KMS-11 (cell line): ENCODE measurements around the gene SELL.
"Not testable (repeated sequence)": the region's sequence is repeated elsewhere in the genome, so short reads cannot be mapped to it uniquely, and the experiment has no call there.

ENCODE experiments used
- H2AFZ ChIP-seq: fragments of 200-600 bp; sonication (generic); 2 replicates; pipeline ENCODE4 v1.6.1; 2016; ENCODE audit warnings: antibody characterized with exemption, mixed run types, low read depth
- H3K27ac ChIP-seq: fragments of 200-600 bp; sonication (generic); 2 replicates; pipeline ENCODE4 v1.6.1; 2016; ENCODE audit warnings: mild to moderate bottlenecking, mixed run types
- H3K27me3 ChIP-seq: fragments of 200-600 bp; sonication (generic); 2 replicates; pipeline ENCODE4 v1.6.1; 2017; ENCODE audit warnings: mild to moderate bottlenecking, low read depth, mixed run types, moderate library complexity; ENCODE audit not compliant: insufficient read depth
- H3K36me3 ChIP-seq: fragments of 200-600 bp; sonication (generic); 2 replicates; pipeline ENCODE4 v1.6.1; 2017; ENCODE audit warnings: mild to moderate bottlenecking, mixed run types; ENCODE audit not compliant: insufficient read depth
- H3K4me1 ChIP-seq: fragments of 200-600 bp; sonication (generic); 2 replicates; pipeline ENCODE4 v1.6.1; 2016; ENCODE audit warnings: mild to moderate bottlenecking, low read depth, mixed run types; ENCODE audit not compliant: poor library complexity, severe bottlenecking
- H3K4me2 ChIP-seq: fragments of 200-600 bp; sonication (generic); 2 replicates; pipeline ENCODE4 v1.7.0; 2016; ENCODE audit warnings: mild to moderate bottlenecking, mixed run types
- H3K4me3 ChIP-seq: fragments of 200-600 bp; sonication (generic); IDR thresholded peaks from 2 replicates; pipeline ENCODE4 v1.6.1; 2017; ENCODE audit warnings: low read depth, low read length, mixed read lengths; ENCODE audit not compliant: insufficient read depth
- H3K79me2 ChIP-seq: fragments of 200-600 bp; sonication (generic); 2 replicates; pipeline ENCODE4 v1.6.1; 2016; ENCODE audit warnings: low read depth, mixed run types; ENCODE audit not compliant: insufficient read depth
- H3K9ac ChIP-seq: fragments of 200-600 bp; sonication (generic); 2 replicates; pipeline ENCODE4 v1.6.1; 2016; ENCODE audit warnings: mild to moderate bottlenecking, mixed run types
- H4K20me1 ChIP-seq: fragments of 200-600 bp; sonication (generic); 2 replicates; pipeline ENCODE4 v1.6.1; 2016; ENCODE audit warnings: mild to moderate bottlenecking, mixed run types; ENCODE audit not compliant: insufficient read depth
- TF ChIP-seq, protein P1 (sequence below): fragments of 200-600 bp; sonication (generic); conservative IDR thresholded peaks from 2 replicates; pipeline ENCODE4 v1.6.1; 2017; ENCODE audit warnings: low read depth, mild to moderate bottlenecking, antibody characterized with exemption, low read length, moderate library complexity, mixed read lengths

Gene SELL

DNA sequence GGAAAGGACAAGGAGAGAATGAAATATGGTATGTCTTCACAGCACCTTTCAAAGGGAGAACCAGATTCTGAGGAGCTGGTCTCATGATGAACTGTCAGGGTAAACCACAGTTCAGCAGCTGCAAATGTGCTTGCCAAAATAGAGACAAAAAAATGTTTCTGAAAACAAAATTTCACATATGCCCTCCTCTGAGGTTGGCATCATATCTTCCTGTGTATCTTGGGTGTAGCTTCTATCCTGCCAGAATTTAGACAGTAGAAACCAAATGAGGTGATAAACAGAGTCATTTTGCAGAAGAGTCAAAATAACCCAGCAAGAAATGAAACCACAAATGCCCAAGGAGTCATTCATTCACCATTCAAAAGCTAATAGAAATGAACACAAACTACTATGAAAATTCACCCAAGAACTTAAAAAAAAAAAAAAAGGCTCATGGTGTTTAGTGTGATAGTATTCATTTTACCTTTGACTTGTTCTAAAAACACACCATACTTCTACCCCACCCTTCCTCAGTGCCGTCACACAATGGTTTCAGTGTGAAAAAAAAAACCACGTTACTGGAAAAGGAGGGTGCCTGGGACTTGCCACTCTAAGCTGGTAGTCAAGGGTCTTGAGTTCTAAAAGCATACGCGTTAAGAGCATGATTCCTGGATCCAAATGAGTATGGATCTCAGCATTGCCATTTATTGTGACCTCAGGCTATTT lies 18.5 kb downstream of the SELL start:
- H3K9ac ChIP-seq, result peak overlapping the region; percentile 2; the same call in 1 of the 2 replicates
- no peaks in the 10 kb centered on the region for H3K79me2 ChIP-seq
- H3K27ac ChIP-seq, result peak overlapping the region; percentile 78
- H3K27me3 ChIP-seq, result no peaks in the 10 kb centered on the region
- peak overlapping the region; percentile 79 for H3K4me2 ChIP-seq
- H3K4me3 ChIP-seq, result no peak overlapping the region
- no peaks in the 10 kb centered on the region for H4K20me1 ChIP-seq
- H2AFZ ChIP-seq, result no peak overlapping the region
- H3K36me3 ChIP-seq, result no peaks in the 10 kb centered on the region
- TF ChIP-seq, protein P1, sequence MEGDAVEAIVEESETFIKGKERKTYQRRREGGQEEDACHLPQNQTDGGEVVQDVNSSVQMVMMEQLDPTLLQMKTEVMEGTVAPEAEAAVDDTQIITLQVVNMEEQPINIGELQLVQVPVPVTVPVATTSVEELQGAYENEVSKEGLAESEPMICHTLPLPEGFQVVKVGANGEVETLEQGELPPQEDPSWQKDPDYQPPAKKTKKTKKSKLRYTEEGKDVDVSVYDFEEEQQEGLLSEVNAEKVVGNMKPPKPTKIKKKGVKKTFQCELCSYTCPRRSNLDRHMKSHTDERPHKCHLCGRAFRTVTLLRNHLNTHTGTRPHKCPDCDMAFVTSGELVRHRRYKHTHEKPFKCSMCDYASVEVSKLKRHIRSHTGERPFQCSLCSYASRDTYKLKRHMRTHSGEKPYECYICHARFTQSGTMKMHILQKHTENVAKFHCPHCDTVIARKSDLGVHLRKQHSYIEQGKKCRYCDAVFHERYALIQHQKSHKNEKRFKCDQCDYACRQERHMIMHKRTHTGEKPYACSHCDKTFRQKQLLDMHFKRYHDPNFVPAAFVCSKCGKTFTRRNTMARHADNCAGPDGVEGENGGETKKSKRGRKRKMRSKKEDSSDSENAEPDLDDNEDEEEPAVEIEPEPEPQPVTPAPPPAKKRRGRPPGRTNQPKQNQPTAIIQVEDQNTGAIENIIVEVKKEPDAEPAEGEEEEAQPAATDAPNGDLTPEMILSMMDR, result no peak
- peaks cover 70% of the 10 kb centered on the region for H3K4me1 ChIP-seq

DNA sequence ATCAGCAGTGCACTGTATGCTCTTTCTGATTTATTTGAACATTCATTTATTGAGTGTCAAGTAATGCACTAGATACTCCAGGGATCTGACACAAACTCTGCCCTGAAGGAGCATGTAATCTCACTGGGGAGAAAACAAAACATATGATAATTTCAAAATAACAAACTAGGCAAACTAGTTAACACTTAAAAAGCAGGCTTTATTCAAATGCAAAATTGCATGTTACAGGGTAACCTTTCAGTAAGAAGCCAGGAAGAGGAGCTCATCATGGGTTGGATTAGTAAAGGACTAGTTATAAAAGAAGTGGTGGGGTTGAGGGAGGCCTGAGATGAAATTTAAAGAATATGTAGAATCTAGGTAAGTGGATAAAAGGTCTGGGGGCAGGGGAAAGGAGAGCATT lies 20.9 kb downstream of the SELL start:
- Histone ChIP-seq H3K27ac (no peak overlapping the region; the same call in 1 of the 2 replicates), H3K4me2 (peak overlapping the region; percentile 79; the same call in 1 of the 2 replicates), H3K27me3 (no peaks in the 10 kb centered on the region), H4K20me1 (no peaks in the 10 kb centered on the region), H3K4me3 (no peak overlapping the region), H3K36me3 (no peaks in the 10 kb centered on the region), H2AFZ (no peak overlapping the region), H3K4me1 (peaks cover 70% of the 10 kb centered on the region), H3K9ac (no peak overlapping the region), H3K79me2 (no peaks in the 10 kb centered on the region)
- TF ChIP-seq, protein P1, result no peak

DNA sequence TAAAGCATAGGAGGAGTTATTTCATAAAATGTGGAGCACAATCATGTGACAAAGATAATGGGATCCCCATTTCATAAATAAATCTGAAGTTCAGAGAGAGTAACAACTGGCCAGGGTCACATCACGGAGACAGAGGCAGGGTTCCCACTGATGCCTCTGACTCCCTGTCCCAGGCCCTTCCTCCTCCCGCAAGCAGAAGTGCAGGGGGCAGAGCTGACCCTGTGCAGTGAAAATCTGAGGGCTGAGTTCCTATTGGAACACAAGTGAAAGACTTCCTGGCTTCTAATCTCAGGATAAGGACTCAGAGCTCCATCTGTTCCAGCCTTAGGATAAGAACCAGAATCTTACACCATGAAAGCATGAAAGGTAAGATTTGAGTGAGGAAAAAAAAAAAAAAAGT lies 22.0 kb downstream of the SELL start:
- H3K36me3 ChIP-seq, result no peaks in the 10 kb centered on the region
- peak overlapping the region; percentile 79; the same call in 1 of the 2 replicates for H3K4me2 ChIP-seq
- no peak overlapping the region for H3K27ac ChIP-seq
- no peaks in the 10 kb centered on the region for H4K20me1 ChIP-seq
- TF ChIP-seq, protein P1, result no peak
- H3K9ac ChIP-seq, result no peak overlapping the region
- H3K4me3 ChIP-seq, result peak overlapping the region; percentile 2
- no peak overlapping the region for H2AFZ ChIP-seq
- no peaks in the 10 kb centered on the region for H3K27me3 ChIP-seq
- no peaks in the 10 kb centered on the region for H3K79me2 ChIP-seq
- peaks cover 60% of the 10 kb centered on the region for H3K4me1 ChIP-seq

- not testable (repeated sequence) for H3K36me3 ChIP-seq, H3K79me2 ChIP-seq, H3K9ac ChIP-seq, H3K4me3 ChIP-seq, H4K20me1 ChIP-seq, H3K27me3 ChIP-seq, H2AFZ ChIP-seq, H3K4me2 ChIP-seq, H3K27ac ChIP-seq
- peaks cover 50% of the 10 kb centered on the region for H3K4me1 ChIP-seq
Observed at GRCh38 chr1:169688377-169688776, 23.0 kb downstream of the SELL start.

- peaks cover 2% of the 10 kb centered on the region for H3K4me1 ChIP-seq
- H3K79me2 ChIP-seq, result no peaks in the 10 kb centered on the region
- H3K9ac ChIP-seq, result no peak overlapping the region
- H3K4me2 ChIP-seq, result no peak overlapping the region
- TF ChIP-seq, protein P1, result no peak
- H3K4me3 ChIP-seq, result no peak overlapping the region
- H3K27me3 ChIP-seq, result no peaks in the 10 kb centered on the region
- H4K20me1 ChIP-seq, result no peaks in the 10 kb centered on the region
- H3K36me3 ChIP-seq, result no peaks in the 10 kb centered on the region
- H3K27ac ChIP-seq, result no peak overlapping the region
- no peak overlapping the region for H2AFZ ChIP-seq
Observed at GRCh38 chr1:169683661-169684060, 27.8 kb downstream of the SELL start.

GRCh38 chr1:169683168-169683567 lies 28.3 kb downstream of the SELL start:
- not testable (repeated sequence) for H2AFZ ChIP-seq, H3K27ac ChIP-seq, H3K79me2 ChIP-seq, H3K27me3 ChIP-seq, H4K20me1 ChIP-seq, H3K9ac ChIP-seq, H3K4me2 ChIP-seq, H3K4me3 ChIP-seq, H3K4me1 ChIP-seq, H3K36me3 ChIP-seq
